K562 (cell line): ENCODE data around the gene COX20. TPM values are rescaled to one million over a fixed set of nuclear protein-coding genes. Genes with fewer than 3 reads are reported as not detected.
A peak's percentile ranks its signal among the peaks of the same experiment; 100 is the strongest.

Experiments
- CHCHD3 ChIP-seq: fragments of 250-450 bp; sonication (Bioruptor Pico); IDR thresholded peaks from 2 replicates; pipeline ENCODE4 v2.1.2; 2022; ENCODE audit warnings: mild to moderate bottlenecking
- CREM ChIP-seq: IDR thresholded peaks from 2 replicates; pipeline ENCODE4 v1.6.1; 2014; ENCODE audit warnings: antibody characterized with exemption, low read depth
- E2F1 ChIP-seq: sonication (generic); formaldehyde crosslinking; IDR thresholded peaks from 2 replicates; pipeline ENCODE4 v1.8.1; 2023; ENCODE audit warnings: mild to moderate bottlenecking, missing genetic modification reagents, moderate library complexity
- GABPB1 ChIP-seq: sonication (generic); formaldehyde crosslinking; IDR thresholded peaks from 2 replicates; pipeline ENCODE4 v1.8.0; 2022; ENCODE audit warnings: mild to moderate bottlenecking, missing genetic modification reagents
- GATAD2B ChIP-seq: fragments of 450-650 bp; IDR thresholded peaks from 2 replicates; pipeline ENCODE4 v1.6.1; 2017; ENCODE audit warnings: mild to moderate bottlenecking, borderline replicate concordance
- HMGN3 ChIP-seq: IDR thresholded peaks from 2 replicates; pipeline ENCODE4 v1.6.1; 2011; ENCODE audit warnings: borderline replicate concordance, low read depth, mild to moderate bottlenecking, mixed read lengths, low read length; ENCODE audit not compliant: insufficient read length; ENCODE audit errors: extremely low read depth
- KLF1 ChIP-seq: fragments of 450-650 bp; IDR thresholded peaks from 2 replicates; pipeline ENCODE4 v1.6.1; 2016; ENCODE audit warnings: missing genetic modification characterization, missing compliant biosample characterization
- MAFF ChIP-seq: IDR thresholded peaks from 2 replicates; pipeline ENCODE4 v1.6.1; 2012; ENCODE audit warnings: low read length, improper control_type of control experiment
- MECOM ChIP-seq: fragments of 250-450 bp; sonication (Bioruptor Pico); IDR thresholded peaks from 2 replicates; pipeline ENCODE4 v1.8.0; 2022; ENCODE audit warnings: inconsistent platforms
- MXI1 ChIP-seq: IDR thresholded peaks from 2 replicates; pipeline ENCODE4 v1.6.1; 2011; ENCODE audit warnings: low read depth, mild to moderate bottlenecking, improper control_type of control experiment, low read length
- NCOA2 ChIP-seq, 2 experiments: fragments of 450-650 bp; IDR thresholded peaks; 2 replicates each; pipeline ENCODE4 v1.6.1; 2018; ENCODE audit warnings: mild to moderate bottlenecking in 2 of 2, moderate library complexity in 1 of 2; ENCODE audit not compliant: partially characterized antibody in 2 of 2
- NFIX ChIP-seq: fragments of 250-450 bp; sonication (Bioruptor Pico); IDR thresholded peaks from 2 replicates; pipeline ENCODE4 v1.4.0; 2020; ENCODE audit warnings: low read depth, mild to moderate bottlenecking, moderate library complexity
- POLR2AphosphoS2 ChIP-seq: IDR thresholded peaks from 2 replicates; pipeline ENCODE4 v1.6.1; 2012; ENCODE audit warnings: low read length, improper control_type of control experiment
- PRMT5 ChIP-seq: sonication (generic); formaldehyde crosslinking; IDR thresholded peaks from 2 replicates; pipeline ENCODE4 v1.5.0; 2020; ENCODE audit warnings: missing genetic modification reagents
- RBM34 ChIP-seq: fragments of 200-400 bp; formaldehyde crosslinking; IDR thresholded peaks from 2 replicates; pipeline ENCODE4 v1.6.1; 2018; ENCODE audit warnings: low read length, borderline replicate concordance; ENCODE audit not compliant: insufficient read depth
- RCOR1 ChIP-seq, 2 experiments: IDR thresholded peaks; 2 replicates each; pipeline ENCODE4 v1.6.1; 2012; ENCODE audit warnings: low read depth in 2 of 2, low read length in 2 of 2, borderline replicate concordance in 1 of 2, improper control_type of control experiment in 1 of 2
- RFX1 ChIP-seq: fragments of 450-650 bp; IDR thresholded peaks from 2 replicates; pipeline ENCODE4 v1.6.1; 2016; ENCODE audit warnings: mild to moderate bottlenecking, moderate library complexity
- SMARCE1 ChIP-seq: fragments of 450-650 bp; IDR thresholded peaks from 2 replicates; pipeline ENCODE4 v1.7.1; 2016; ENCODE audit warnings: mild to moderate bottlenecking
- SRF ChIP-seq, 2 experiments: fragments of 250-450, 450-650 bp in 1 of 2; sonication (Bioruptor Pico) in 1 of 2; sonication (generic) in 1 of 2; formaldehyde crosslinking; IDR thresholded peaks; 2 replicates each; pipeline versions ENCODE4 v1.5.0 to v1.5.1; 2020 to 2022; ENCODE audit warnings: mild to moderate bottlenecking in 1 of 2, missing genetic modification reagents in 1 of 2
- TAF1 ChIP-seq: IDR thresholded peaks from 2 replicates; pipeline ENCODE4 v1.6.1; 2011; ENCODE audit warnings: mild to moderate bottlenecking, low read length, moderate library complexity; ENCODE audit not compliant: insufficient read depth, control insufficient read depth, severe bottlenecking; ENCODE audit errors: extremely low read depth
- TAF9B ChIP-seq: fragments of 450-650 bp; IDR thresholded peaks from 2 replicates; pipeline ENCODE4 v1.6.1; 2018; ENCODE audit warnings: mild to moderate bottlenecking; ENCODE audit not compliant: partially characterized antibody
- TEAD1 ChIP-seq, 2 experiments: fragments of 450-650 bp in 1 of 2; sonication (generic) in 1 of 2; formaldehyde crosslinking; IDR thresholded peaks; 2 replicates each; pipeline versions ENCODE4 v1.4.0 to v1.8.0; 2020 to 2022; ENCODE audit warnings: mild to moderate bottlenecking in 2 of 2, missing genetic modification reagents in 1 of 2
- ZBTB2 ChIP-seq: fragments of 450-650 bp; IDR thresholded peaks from 2 replicates; pipeline ENCODE4 v1.6.1; 2016; ENCODE audit warnings: antibody characterized with exemption
- ZNF12 ChIP-seq: sonication (generic); formaldehyde crosslinking; IDR thresholded peaks from 2 replicates; pipeline ENCODE4 v1.4.0; 2020; ENCODE audit warnings: mild to moderate bottlenecking, missing genetic modification reagents
- ZNF444 ChIP-seq: fragments of 250-450 bp; sonication (Bioruptor Pico); IDR thresholded peaks from 2 replicates; pipeline ENCODE4 v1.4.0; 2020; ENCODE audit warnings: mild to moderate bottlenecking, moderate library complexity
- ZNF511 ChIP-seq: sonication (generic); formaldehyde crosslinking; IDR thresholded peaks from 2 replicates; pipeline ENCODE4 v1.8.0; 2022; ENCODE audit warnings: mild to moderate bottlenecking, missing genetic modification reagents
- polyA plus RNA-seq, 8 experiments: library from polyadenylated mRNA; depleted of rRNA in 4 of 8; stranded (reverse) in 5 of 8; unstranded in 3 of 8; fragments of >200 nt; fragmentation: Nextera tagmentation in 2 of 8; fragmentation: Illumina TruSeq in 1 of 8; extraction: Ambion mirVana in 2 of 8; extraction: Trizol in 1 of 8; gene quantifications; 2 replicates each; pipeline versions ENCODE4 v1.2.1 to v1.2.3, GENCODE V29; 2011 to 2014; ENCODE audit warnings: inconsistent platforms in 1 of 8, missing spikeins in 1 of 8
- total RNA-seq, 7 experiments: library from RNA; depleted of rRNA in 6 of 7; stranded (reverse); fragments of >200 nt in 6 of 7; fragmentation: Illumina TruSeq in 2 of 7; extraction: Trizol in 2 of 7; gene quantifications; 2 replicates each; pipeline versions ENCODE4 v1.2.1 to v1.2.3, GENCODE V29; 2011 to 2021; ENCODE audit warnings: low replicate concordance in 1 of 7

COX20 gene
- total and polyA plus RNA-seq, 9 of the 15 experiments (the other 6 are each of a cell fraction or from before 2014, with no cell fraction given), result 41.5 to 192 (median 84.3) TPM

GRCh38 chr1:244835276-244836134 lies at the start of gene COX20 (continued):
- TF ChIP-seq PRMT5 (no peak), POLR2AphosphoS2 (peak; percentile 94), ZNF444 (CRISPR knock-in tag) (0 out of 2 replicates have a peak, but pooled peaks have one; percentile 13), GABPB1 (CRISPR knock-in tag) (peak; percentile 63; the same call in 1 of the 2 replicates), RCOR1 (IDR thresholded peaks at IDR 0.05; ENCODE audit: borderline replicate concordance in 1 of 2, low read depth in 2 of 2, low read length in 2 of 2) (0 out of 4 replicates have a peak, but pooled peaks of 1 of the 2 experiments have one; percentile 2), GATAD2B (no peak), CREM (peak; percentile 61), HMGN3 (peak; percentile 45), RBM34 (no peak), SRF (CRISPR knock-in tag; IDR thresholded peaks at IDR 0.05) (peak in 1 of 2 experiments; percentile 88; a peak in 2 of 4 replicates), TEAD1 (CRISPR knock-in tag; IDR thresholded peaks at IDR 0.05) (peak in 1 of 2 experiments; percentile 89; a peak in 3 of 4 replicates), TAF9B (peak; percentile 92), NCOA2 (IDR thresholded peaks at IDR 0.05; ENCODE audit: partially characterized antibody in 2 of 2) (no peak), KLF1 (tag) (peak; percentile 71; the same call in 1 of the 2 replicates), MXI1 (peak; percentile 76; the same call in 1 of the 2 replicates), SMARCE1 (no peak), ZNF511 (CRISPR knock-in tag) (0 out of 2 replicates have a peak, but pooled peaks have one; percentile 80), NFIX (0 out of 2 replicates have a peak, but pooled peaks have one; percentile 21), CHCHD3 (peak; percentile 57; the same call in 1 of the 2 replicates), MAFF (no peak), RFX1 (no peak), TAF1 (peak; percentile 69), ZBTB2 (no peak), ZNF12 (CRISPR knock-in tag) (no peak), E2F1 (CRISPR knock-in tag) (no peak), MECOM (CRISPR knock-in tag) (peak; percentile 50; the same call in 1 of the 2 replicates)
